ENCODE data around the gene CPHXL.

Gene CPHXL

GRCh38 chr16:75701361-75701760 lies 24.9 kb downstream of the CPHXL start, which contains the start of gene DUXB:
TSS of gene DUXB (minus strand) at chr16:75701461. CDS start at chr16:75701418, 43 bp downstream.
- DNase-seq (ENCODE audit: low read depth), result no peak

- no peak for DNase-seq (ENCODE audit: low read depth)
Observed at GRCh38 chr16:75697571-75697970, 28.7 kb downstream of the CPHXL start.

DNA sequence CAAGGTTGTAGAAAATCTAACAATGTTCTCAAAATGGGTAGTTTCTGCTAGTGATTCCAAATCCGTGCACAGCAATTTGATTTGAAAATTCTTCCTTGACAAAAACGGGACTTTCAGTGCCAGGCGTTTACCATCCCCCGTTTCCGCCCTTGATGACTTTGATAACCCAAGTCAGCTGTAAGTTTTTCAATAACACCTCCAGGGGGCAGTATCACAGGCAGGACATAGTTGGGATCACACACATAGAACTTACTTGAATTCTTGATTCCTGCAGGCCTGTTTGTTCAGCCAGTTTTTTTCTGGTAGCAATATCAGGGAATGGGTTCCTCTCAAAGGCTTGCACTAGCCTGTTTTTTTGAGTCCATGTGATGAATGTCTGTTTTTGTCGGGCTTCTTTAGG lies 30.6 kb downstream of the CPHXL start:
- no peak for DNase-seq (ENCODE audit: low read depth)

DNA sequence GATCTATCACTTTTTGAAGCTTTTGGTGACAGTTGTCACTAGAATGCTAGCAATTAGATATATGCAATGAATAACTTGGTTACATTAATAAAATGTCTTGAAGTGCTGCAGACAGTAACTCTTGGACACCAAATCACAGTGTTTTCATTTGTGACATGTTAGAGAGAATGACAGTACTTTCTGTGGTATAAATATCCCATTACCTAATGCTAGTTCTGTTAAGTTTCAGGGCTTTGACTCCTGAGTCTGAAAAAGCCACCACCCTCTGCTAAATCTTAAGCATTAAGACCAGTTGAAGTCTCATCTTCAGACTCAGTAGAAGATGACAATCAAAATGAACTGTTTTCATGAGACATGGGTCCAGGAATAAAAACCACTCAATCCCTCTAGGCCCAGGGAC lies 38.9 kb downstream of the CPHXL start:
- no peak for DNase-seq (ENCODE audit: low read depth)

DNA sequence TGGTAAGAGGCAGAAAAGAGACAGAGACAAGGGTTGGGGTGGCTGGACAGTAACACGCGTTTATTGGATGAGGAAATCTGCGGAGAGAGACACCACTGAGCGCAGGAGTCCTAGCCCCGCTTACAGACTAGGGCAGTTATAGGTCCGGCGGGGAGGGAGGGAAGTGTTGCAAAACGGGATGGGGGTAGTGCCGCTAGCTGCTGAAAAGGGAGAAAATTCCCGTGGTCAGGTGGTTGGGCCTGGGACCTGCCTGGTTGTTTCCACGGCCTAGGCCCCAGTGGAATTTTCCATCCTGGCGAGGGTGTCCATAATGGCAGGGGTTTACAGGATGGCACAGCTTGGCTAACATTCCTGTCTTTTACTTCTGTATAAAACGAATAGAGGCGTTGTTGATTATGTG lies 44.0 kb downstream of the CPHXL start:
- no peak for DNase-seq (ENCODE audit: low read depth)

DNA sequence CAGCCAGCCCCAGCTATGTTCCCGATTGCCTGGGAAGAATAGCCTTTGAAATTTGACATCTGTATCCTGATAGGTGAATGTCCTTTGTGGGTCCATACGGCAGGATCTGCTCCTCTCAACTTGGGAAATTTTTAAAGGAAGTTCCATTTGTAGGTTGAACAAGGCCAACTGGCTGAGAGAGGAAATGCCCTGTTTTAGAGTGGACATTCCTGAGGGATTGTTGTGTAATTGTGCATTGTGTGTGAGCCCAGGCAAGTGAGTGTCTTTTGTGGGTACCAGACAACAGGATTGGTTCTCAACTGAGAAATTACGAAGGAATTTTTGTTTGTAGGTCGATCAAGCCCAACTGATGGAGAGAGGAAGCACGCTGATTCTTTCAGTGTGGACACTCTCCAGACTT lies 46.9 kb downstream of the CPHXL start:
- no peak for DNase-seq (ENCODE audit: low read depth)

DNA sequence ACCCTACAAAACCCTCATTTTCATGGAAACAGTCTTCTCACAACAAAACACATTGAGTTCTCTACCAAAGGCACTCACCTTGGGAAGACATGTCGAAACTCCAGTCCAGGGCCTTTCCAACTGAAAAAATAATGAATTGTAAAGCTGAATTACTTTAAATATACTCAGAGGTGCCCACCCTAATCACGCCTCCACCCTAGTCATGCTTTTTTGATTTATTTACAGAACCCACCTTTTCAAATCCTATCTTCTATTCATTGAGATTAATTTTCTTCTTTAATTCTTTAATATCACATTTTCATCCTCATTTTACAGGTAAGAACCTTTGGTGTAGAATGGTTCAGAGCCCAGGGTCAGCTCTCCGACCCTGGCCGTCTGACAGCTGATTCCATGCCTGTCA lies 49.4 kb downstream of the CPHXL start, which contains the start of gene CPHXL2:
Gene CPHXL2, minus strand, starts transcription at position 101 of the 400 bp plus-strand sequence. Its CDS starts 10 bp downstream, at position 91.
- DNase-seq (ENCODE audit: low read depth), result no peak

DNA sequence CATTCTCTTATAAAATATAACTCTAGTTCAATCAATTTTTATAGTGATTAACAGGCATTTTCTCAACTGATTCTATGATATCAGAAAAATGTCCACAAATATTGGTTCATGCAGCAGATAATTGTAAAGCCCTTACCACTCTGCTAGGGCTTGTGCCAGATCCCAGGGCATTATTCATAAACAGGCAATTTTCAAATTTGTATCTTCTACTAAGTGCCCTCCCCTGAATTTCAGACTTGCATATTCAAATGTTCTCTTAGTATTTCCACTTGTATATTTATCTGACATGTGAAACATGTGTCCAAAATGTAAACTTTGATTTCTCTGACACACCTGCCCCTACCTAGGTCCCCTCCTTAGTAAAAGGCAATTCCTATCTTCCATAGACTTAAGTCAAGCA lies 58.8 kb downstream of the CPHXL start:
- no peak for DNase-seq (ENCODE audit: low read depth)
